ENCODE results near the gene CDK19. TPM values are rescaled to one million over a fixed set of nuclear protein-coding genes. Genes with fewer than 3 reads are reported as not detected.

Gene CDK19
- total and polyA plus RNA-seq, 2 experiments from 2014 or later, result 7.7 to 10.1 TPM

GRCh38 chr6:110643175-110643574 lies 172.1 kb downstream of the CDK19 start:
- Histone ChIP-seq H2AFZ (no peak overlapping the region), H3K9me2 (ENCODE audit: insufficient read depth) (no peaks in the 10 kb centered on the region), H3K36me3 (ENCODE audit: insufficient read depth) (no peaks in the 10 kb centered on the region), H3K79me2 (replicated peaks; ENCODE audit: insufficient read depth) (no peaks in the 10 kb centered on the region), H3K4me3 (no peak overlapping the region), H3F3A (replicated peaks; ENCODE audit: low read depth) (no peaks in the 10 kb centered on the region), H4K20me1 (replicated peaks; ENCODE audit: insufficient read depth) (no peaks in the 10 kb centered on the region), H3K27me3 (ENCODE audit: insufficient read depth) (no peaks in the 10 kb centered on the region), H3K4me2 (no peak overlapping the region), H3K4me1 (ENCODE audit: insufficient read depth) (no peaks in the 10 kb centered on the region), H3K27ac (ENCODE audit: low read depth) (0 out of 2 replicates have a peak overlapping the region, but pooled peaks have one; percentile 11)
- Mint-ChIP-seq H3K36me3 (ENCODE audit: low read depth) (0 out of 3 replicates have a peak, but pooled peaks cover 4% of the 10 kb centered on the region), H3K4me3 (no peak overlapping the region), H3K27ac (no peak overlapping the region), H3K9me3 (no peaks in the 10 kb centered on the region), H3K4me1 (no peaks in the 10 kb centered on the region; the same call in none of the 3 replicates), H3K27me3 (ENCODE audit: insufficient read depth, low read depth, poor library complexity) (peaks cover 7% of the 10 kb centered on the region)
- ATAC-seq, result no peak
- TF ChIP-seq ETS1 (IDR thresholded peaks at IDR 0.05) (no peak), ZNF462 (CRISPR knock-in tag; IDR thresholded peaks at IDR 0.05) (no peak), CREB1 (CRISPR knock-in tag; IDR thresholded peaks at IDR 0.05; ENCODE audit: low read depth) (no peak), ZNF331 (CRISPR knock-in tag; IDR thresholded peaks at IDR 0.05; ENCODE audit: low read depth) (no peak)
- DNase-seq (ENCODE audit: low spot score), result no peak

GRCh38 chr6:110642711-110643110 lies 172.6 kb downstream of the CDK19 start:
- Mint-ChIP-seq H3K9me3 (no peaks in the 10 kb centered on the region), H3K27me3 (ENCODE audit: insufficient read depth, low read depth, poor library complexity) (peaks cover 7% of the 10 kb centered on the region), H3K4me3 (no peak overlapping the region), H3K36me3 (ENCODE audit: low read depth) (0 out of 3 replicates have a peak, but pooled peaks cover 4% of the 10 kb centered on the region), H3K27ac (no peak overlapping the region), H3K4me1 (no peaks in the 10 kb centered on the region; the same call in none of the 3 replicates)
- no peak overlapping the region for H3K4me2 ChIP-seq
- H3K4me3 ChIP-seq, result no peak overlapping the region
- no peak for DNase-seq (ENCODE audit: low spot score)
- no peaks in the 10 kb centered on the region for H3K27me3 ChIP-seq (ENCODE audit: insufficient read depth)
- no peak for ATAC-seq
- TF ChIP-seq NANOG (IDR thresholded peaks at IDR 0.05; ENCODE audit: borderline replicate concordance) (no peak), REST (IDR thresholded peaks at IDR 0.05; ENCODE audit: unreplicated experiment) (no peak), EZH2phosphoT487 (IDR thresholded peaks at IDR 0.05; ENCODE audit: unreplicated experiment) (no peak)
- no peaks in the 10 kb centered on the region for H3K9me2 ChIP-seq (ENCODE audit: insufficient read depth)
- no peaks in the 10 kb centered on the region for H3K4me1 ChIP-seq (ENCODE audit: insufficient read depth)
- no peaks in the 10 kb centered on the region for H3K36me3 ChIP-seq (ENCODE audit: insufficient read depth)
- no peak overlapping the region for H3K27ac ChIP-seq (ENCODE audit: low read depth)
- H3K79me2 ChIP-seq (replicated peaks; ENCODE audit: insufficient read depth), result no peaks in the 10 kb centered on the region
- no peak overlapping the region for H2AFZ ChIP-seq
- H3F3A ChIP-seq (replicated peaks; ENCODE audit: low read depth), result no peaks in the 10 kb centered on the region
- H4K20me1 ChIP-seq (replicated peaks; ENCODE audit: insufficient read depth), result no peaks in the 10 kb centered on the region
